SU-DHL-6 (cell line): ENCODE measurements around the gene SLC39A8.

Source experiments
- EZH2phosphoT487 ChIP-seq: fragments of 200-600 bp; sonication (generic), shearing (Covaris generic); conservative IDR thresholded peaks from 2 replicates; pipeline ENCODE4 v1.6.1; 2018; ENCODE audit warnings: mild to moderate bottlenecking, antibody characterized with exemption, low read length, moderate library complexity, mixed read lengths
- TF ChIP-seq, protein P1 (sequence below): fragments of 200-600 bp; sonication (generic); IDR thresholded peaks from one replicate; pipeline ENCODE4 v1.5.1; 2017; ENCODE audit warnings: antibody characterized with exemption, mild to moderate bottlenecking, low read length, moderate library complexity; ENCODE audit not compliant: insufficient read depth, poor library complexity, severe bottlenecking

GRCh38 chr4:102311407-102311806, 33.9 kb downstream of the SLC39A8 start:
- TF ChIP-seq, protein P1, sequence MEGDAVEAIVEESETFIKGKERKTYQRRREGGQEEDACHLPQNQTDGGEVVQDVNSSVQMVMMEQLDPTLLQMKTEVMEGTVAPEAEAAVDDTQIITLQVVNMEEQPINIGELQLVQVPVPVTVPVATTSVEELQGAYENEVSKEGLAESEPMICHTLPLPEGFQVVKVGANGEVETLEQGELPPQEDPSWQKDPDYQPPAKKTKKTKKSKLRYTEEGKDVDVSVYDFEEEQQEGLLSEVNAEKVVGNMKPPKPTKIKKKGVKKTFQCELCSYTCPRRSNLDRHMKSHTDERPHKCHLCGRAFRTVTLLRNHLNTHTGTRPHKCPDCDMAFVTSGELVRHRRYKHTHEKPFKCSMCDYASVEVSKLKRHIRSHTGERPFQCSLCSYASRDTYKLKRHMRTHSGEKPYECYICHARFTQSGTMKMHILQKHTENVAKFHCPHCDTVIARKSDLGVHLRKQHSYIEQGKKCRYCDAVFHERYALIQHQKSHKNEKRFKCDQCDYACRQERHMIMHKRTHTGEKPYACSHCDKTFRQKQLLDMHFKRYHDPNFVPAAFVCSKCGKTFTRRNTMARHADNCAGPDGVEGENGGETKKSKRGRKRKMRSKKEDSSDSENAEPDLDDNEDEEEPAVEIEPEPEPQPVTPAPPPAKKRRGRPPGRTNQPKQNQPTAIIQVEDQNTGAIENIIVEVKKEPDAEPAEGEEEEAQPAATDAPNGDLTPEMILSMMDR = no peak
- no peak for TF ChIP-seq EZH2phosphoT487
